ENCODE measurements around the gene SRRM4. TPM values are rescaled to one million over a fixed set of nuclear protein-coding genes. Genes with fewer than 3 reads are reported as not detected.

Gene SRRM4
- total RNA-seq, 4 donors from 2014 or later: 0.04 to 0.05 TPM; not detected in 2

DNA sequence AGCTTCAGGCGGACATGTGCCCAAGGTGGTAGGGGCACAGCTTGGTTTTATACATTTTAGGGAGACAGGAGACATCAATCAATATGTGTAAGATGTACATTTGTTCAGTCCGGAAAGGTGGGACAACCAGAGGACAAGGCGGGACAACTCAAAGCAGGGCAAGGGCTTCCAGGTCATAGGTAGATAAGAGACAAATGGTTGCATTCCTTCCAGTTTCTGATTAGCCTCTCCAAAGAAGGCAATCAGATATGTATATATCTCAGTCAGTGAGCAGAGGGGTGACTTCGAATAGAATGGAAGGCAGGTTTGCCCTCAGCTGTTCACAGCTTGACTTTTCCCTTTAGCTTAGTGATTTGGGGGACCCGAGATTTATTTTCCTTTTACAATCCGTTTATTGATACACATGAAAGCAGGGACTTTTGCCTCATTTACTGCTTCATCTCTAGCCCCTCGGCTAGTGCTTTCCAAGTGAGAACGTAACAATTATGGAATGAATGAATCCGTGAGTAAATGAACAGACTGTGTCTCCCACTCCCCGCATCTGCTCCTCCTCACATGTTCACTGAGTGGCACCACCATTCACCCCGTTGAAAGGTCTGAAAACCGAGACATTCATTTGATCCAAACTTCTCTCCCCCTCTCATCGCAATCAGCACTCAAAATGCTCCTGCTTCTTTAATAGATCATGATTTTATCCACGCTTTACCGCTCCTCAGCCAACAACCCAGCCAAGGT lies 190.5 kb downstream of the SRRM4 start:
- H3K27me3 ChIP-seq: no peaks in the 10 kb centered on the region
- no peak overlapping the region for H3K27ac ChIP-seq
- TF ChIP-seq, protein P1, sequence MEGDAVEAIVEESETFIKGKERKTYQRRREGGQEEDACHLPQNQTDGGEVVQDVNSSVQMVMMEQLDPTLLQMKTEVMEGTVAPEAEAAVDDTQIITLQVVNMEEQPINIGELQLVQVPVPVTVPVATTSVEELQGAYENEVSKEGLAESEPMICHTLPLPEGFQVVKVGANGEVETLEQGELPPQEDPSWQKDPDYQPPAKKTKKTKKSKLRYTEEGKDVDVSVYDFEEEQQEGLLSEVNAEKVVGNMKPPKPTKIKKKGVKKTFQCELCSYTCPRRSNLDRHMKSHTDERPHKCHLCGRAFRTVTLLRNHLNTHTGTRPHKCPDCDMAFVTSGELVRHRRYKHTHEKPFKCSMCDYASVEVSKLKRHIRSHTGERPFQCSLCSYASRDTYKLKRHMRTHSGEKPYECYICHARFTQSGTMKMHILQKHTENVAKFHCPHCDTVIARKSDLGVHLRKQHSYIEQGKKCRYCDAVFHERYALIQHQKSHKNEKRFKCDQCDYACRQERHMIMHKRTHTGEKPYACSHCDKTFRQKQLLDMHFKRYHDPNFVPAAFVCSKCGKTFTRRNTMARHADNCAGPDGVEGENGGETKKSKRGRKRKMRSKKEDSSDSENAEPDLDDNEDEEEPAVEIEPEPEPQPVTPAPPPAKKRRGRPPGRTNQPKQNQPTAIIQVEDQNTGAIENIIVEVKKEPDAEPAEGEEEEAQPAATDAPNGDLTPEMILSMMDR (IDR thresholded peaks at IDR 0.05 in 4 of 5, conservative IDR thresholded peaks at IDR 0.05 in 1 of 5): no peak
- no peak for TF ChIP-seq POLR2A (IDR thresholded peaks at IDR 0.05)
- no peaks in the 10 kb centered on the region for H3K9me3 ChIP-seq
- intact Hi-C loops (cut with DNase I; ENCODE audit: low total_unique reads): loop anchor here (10.0 kb wide), 3 partner anchors 637 to 1037 kb away; partner anchors contain the start of genes PEBP1, SUDS3 and TAOK3
- ATAC-seq: no peak
- DNase-seq: no peak
- H3K4me3 ChIP-seq: no peak overlapping the region
- in situ Hi-C loops (cut with MboI; ENCODE audit: low sequenced_read_pairs in 4 of 4): no loop called here
- peaks cover 12 to 13% of the 10 kb centered on the region in 2 donors for H3K4me1 ChIP-seq
- no peaks in the 10 kb centered on the region for H3K36me3 ChIP-seq

DNA sequence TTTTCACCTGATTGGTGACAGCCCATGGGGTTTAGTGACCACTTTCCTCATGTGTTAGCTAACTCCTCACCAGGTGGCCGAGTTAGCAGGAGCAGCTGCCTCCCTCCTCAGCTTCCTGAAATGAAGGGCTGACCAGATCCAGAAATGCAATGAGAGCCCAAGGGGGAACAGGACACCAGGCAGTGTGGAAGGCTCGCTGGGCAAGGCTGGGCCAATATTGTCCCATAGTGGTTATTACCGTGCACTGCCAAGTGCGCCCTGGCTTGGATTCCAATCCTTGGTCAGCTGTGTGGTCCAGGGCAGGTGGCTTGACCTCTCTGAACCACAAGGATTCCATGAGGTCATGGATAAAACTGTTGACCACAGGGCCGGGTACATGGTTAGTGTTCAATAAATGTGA lies 193.7 kb downstream of the SRRM4 start:
- peak overlapping the region; percentile 97 to 100 (median 98) for H3K27ac ChIP-seq
- H3K9me3 ChIP-seq: no peaks in the 10 kb centered on the region
- TF ChIP-seq, protein P1 (IDR thresholded peaks at IDR 0.05 in 4 of 5, conservative IDR thresholded peaks at IDR 0.05 in 1 of 5): no peak
- TF ChIP-seq POLR2A (IDR thresholded peaks at IDR 0.05): peak; percentile 9 to 13
- intact Hi-C loops (cut with DNase I; ENCODE audit: low total_unique reads) (loop anchor here (10.0 kb wide), 3 partner anchors 640 to 1040 kb away; partner anchors contain the start of genes PEBP1, SUDS3 and TAOK3), in situ Hi-C loops (cut with MboI; ENCODE audit: low sequenced_read_pairs in 4 of 4) (no loop called here)
- no peak overlapping the region for H3K4me3 ChIP-seq
- H3K36me3 ChIP-seq: no peaks in the 10 kb centered on the region
- H3K4me1 ChIP-seq: peaks cover 27 to 29% of the 10 kb centered on the region in 2 donors
- ATAC-seq (no peak), DNase-seq (peak in 1 of 2 donors; percentile 55)
- no peaks in the 10 kb centered on the region for H3K27me3 ChIP-seq

DNA sequence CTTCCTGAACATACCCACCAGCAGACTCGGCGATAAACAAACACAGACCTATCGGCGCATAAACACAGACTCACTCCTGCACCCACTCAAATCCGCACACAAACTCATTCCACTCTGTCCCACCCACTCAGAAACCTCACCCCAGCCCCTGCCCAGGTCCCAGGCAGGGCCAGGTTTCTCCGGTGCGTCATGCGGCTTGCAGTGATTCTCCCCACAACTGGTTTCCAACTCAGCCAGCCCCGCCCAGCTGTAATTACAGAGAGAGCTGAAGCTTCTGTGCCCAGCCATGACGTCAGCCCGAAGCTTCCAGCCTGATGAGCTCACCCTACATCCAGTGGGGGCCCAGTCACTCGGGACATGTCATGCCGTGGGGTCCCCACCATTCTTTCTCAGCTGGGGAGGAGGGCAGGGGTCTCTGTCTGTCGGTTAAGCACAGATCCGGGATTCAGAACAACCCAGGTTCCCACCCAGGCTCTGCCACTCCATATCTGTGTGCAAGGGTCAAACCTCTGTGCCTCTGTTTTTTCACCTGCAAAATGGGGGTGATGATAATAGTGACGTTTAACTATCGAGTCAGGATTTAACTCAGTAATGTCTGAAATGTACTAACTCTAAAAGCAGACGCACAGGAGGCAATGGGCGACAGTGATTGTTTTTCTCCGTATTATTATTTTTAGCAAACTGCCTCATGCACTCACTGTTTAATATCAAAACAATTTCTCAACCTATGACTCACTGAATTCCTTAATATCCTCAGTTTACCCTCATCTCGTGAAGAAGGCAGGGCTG lies 195.1 kb downstream of the SRRM4 start:
- ATAC-seq (peak; percentile 57 to 64), DNase-seq (peak; percentile 95 to 98)
- Histone ChIP-seq H3K27ac (peak overlapping the region; percentile 97 to 100 (median 98)), H3K4me3 (peak overlapping the region; percentile 24 to 61 (median 44)), H3K36me3 (no peaks in the 10 kb centered on the region), H3K4me1 (peaks cover 27 to 29% of the 10 kb centered on the region in 2 donors), H3K9me3 (no peaks in the 10 kb centered on the region), H3K27me3 (no peaks in the 10 kb centered on the region)
- TF ChIP-seq, protein P1 (IDR thresholded peaks at IDR 0.05 in 4 of 5, conservative IDR thresholded peaks at IDR 0.05 in 1 of 5): no peak
- peak; percentile 81 to 83 for TF ChIP-seq POLR2A (IDR thresholded peaks at IDR 0.05)
- in situ Hi-C loops (cut with MboI; ENCODE audit: low sequenced_read_pairs in 4 of 4): no loop called here
- intact Hi-C loops (cut with DNase I; ENCODE audit: low total_unique reads): loop anchor here (10.0 kb wide), 3 partner anchors 642 to 1042 kb away; partner anchors contain the start of genes PEBP1, SUDS3 and TAOK3

DNA sequence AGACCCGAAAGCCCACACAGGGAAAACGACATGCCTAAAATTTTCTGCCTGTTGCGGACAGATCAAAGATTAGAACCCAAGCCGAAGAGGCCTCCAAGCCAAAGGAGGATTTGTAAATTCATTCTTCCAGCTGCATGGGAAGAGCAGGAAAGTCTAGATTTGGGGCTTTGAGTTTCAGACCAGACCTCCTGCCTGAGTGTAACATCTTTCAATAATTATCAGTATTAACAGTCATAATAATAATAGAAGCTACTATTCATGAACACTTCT lies 195.7 kb downstream of the SRRM4 start:
- Histone ChIP-seq H3K36me3 (peaks cover 0 to 2% of the 10 kb centered on the region in 2 donors), H3K9me3 (no peaks in the 10 kb centered on the region), H3K27ac (peak overlapping the region; percentile 97 to 100 (median 98)), H3K4me1 (peaks cover 27 to 29% of the 10 kb centered on the region in 2 donors), H3K27me3 (no peaks in the 10 kb centered on the region), H3K4me3 (peak overlapping the region in 3 of 4 donors; percentile 24 to 61 (median 45))
- no peak for ATAC-seq
- DNase-seq: no peak
- TF ChIP-seq, protein P1 (IDR thresholded peaks at IDR 0.05 in 4 of 5, conservative IDR thresholded peaks at IDR 0.05 in 1 of 5): no peak
- TF ChIP-seq POLR2A (IDR thresholded peaks at IDR 0.05): no peak
- in situ Hi-C loops (cut with MboI; ENCODE audit: low sequenced_read_pairs in 4 of 4) (no loop called here), intact Hi-C loops (cut with DNase I; ENCODE audit: low total_unique reads) (loop anchor here (10.0 kb wide), 3 partner anchors 642 to 1042 kb away; partner anchors contain the start of genes PEBP1, SUDS3 and TAOK3)
